SK-N-SH treated with all-trans-retinoic acid at 6 μM for 48 hours (cell line): ENCODE measurements around the gene POLD4.

Experiments used
- ISL1 ChIP-seq: fragments of 250-450 bp; sonication (Bioruptor Pico); IDR thresholded peaks from 2 replicates; pipeline ENCODE4 v2.1.2; 2022; ENCODE audit warnings: mild to moderate bottlenecking, moderate library complexity
- ZNF565 ChIP-seq: fragments of 450-650 bp; formaldehyde crosslinking; conservative IDR thresholded peaks from 2 replicates; pipeline ENCODE4 v1.5.0; 2020; ENCODE audit warnings: low read depth, mild to moderate bottlenecking, moderate library complexity

DNA sequence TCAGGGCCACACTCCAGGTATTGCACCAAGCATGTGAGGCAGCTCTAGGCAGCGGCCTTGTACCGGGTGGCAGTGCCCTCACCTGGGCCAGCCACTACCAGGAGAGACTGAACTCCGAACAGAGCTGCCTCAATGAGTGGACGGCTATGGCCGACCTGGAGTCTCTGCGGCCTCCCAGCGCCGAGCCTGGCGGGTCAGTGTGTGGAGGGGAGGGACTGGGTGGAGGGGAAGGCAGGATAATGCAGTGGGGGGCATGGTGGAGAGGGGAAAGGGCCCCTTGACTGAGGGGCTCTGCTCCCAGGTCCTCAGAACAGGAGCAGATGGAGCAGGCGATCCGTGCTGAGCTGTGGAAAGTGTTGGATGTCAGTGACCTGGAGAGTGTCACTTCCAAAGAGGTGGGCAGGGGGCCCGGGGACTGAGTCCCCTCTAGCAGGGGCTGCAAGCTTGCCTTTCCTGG is 45.8 kb downstream of the POLD4 start:
- TF ChIP-seq ZNF565: no peak
- no peak for TF ChIP-seq ISL1 (CRISPR knock-in tag)
